Activated T-helper 1 cell treated with Interleukin-2 at 50 U/mL for 16 hours (primary cell): ENCODE results near the gene ZNF23.

Experiments used
- DNase-seq: peaks from one replicate; pipeline ENCODE4 v3.0.0-alpha.2; 2020; ENCODE audit warnings: low read depth

ZNF23 gene

DNA sequence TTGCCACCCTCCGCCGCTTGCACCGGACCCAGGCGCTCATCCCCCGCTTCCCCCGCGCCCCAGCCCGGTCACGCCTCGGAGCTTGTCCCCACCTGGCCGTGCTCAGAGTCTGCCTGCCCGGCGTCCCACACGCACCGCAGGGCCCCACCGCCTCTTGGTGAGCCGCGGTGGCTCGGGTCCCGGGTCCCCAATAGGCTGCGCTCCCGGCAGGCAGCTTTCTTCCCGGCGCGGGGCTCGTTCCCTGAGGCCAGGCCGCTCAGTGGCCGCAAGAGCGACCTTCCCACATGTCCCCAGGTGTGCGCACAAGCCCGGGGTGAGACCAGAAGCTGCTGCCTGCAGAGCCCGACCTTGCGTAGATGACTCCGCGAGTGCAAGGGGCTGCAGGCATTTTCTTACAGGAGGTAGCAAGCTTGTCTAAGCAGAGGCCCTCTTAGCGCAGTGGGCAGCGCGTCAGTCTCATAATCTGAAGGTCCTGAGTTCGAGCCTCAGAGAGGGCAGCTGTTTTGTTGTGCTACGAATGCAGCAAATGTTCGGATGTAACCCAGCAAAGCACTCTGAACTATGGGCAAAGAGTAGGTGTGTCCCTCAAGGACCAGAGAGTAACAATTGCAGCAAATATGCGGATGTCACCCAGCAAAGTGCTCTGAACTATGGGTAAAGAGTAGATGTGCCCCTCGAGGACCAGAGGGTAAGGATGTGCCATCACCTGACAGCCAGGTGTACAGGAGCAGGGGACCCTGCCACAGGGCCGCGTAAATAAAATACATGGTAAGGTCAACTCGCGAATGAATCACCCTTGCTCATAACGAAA, 35.8 kb downstream of the ZNF23 start:
- no peak for DNase-seq

DNA sequence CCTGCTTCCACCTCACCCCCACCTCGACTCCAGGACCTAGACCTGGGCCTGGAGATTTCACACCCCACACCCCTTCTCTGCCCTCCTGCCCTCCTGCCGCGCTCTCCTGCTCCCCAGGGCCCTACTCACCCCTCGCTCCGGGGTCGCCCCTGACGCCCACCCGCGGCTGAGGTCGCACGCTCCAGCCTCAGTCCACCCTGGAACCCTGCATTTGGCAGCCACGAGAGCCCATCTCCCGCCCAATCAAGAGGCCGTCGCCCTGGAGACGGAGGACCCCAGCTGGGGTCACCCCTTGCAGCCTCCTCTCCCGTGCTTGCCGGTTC, 36.3 kb downstream of the ZNF23 start:
- no peak for DNase-seq

DNA sequence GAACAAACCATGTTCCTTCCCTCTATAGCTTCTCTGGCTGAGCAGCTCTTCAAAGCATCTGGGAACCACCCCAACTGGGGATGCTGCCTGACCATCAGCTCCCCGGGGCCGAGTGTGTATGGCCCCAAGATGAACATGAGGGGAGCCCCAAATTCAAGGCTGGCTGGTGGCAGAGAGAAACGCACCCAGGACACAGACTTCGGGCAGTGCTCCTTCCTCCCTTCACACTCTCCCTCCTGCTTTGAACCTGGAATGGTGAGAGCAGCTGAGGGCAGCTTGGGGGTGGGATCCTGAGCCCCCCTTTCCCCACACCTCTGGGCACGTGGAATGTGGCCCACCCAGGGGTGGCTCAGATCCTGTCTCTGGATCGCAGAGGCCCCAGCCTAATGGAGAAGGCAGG, 37.4 kb downstream of the ZNF23 start:
- DNase-seq = no peak

DNA sequence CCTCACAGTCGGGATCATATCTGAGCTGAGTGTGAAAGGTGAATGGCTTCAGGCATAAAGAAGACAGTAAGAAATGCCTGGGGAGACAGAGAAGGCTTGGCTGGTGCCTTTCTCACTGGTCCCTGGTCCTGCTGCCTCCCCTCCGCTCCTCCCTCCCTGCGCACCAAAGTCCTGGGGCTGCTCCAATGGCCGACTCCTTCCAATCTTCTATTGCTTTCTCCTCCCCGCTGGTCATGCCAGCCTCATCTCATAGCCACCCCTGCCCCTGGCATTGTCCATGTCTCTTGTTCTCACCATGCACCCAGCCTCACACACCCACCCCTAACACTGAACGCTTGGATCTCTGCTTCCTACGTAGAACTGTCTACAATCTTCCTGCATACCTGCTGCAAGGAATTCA, 38.2 kb downstream of the ZNF23 start:
- no peak for DNase-seq

DNA sequence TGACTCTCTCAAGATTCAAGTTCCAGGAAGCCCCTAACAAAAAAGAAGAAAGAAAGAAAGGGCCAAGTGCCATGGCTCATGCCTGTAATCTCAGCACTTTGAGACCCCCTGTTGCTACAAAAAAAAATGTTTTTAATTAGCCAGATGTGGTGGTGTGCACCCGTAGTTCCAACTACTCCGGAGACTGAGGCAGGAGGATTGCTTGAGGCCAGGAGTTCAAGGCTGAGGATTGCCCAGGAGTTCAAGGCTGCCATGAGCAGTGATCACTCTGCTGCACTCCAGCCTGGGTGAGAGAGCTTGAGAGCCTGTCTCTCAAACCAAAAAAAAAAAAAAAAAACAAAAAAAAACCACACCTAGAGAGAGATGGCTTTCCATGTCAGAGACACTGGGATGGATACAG, 39.0 kb downstream of the ZNF23 start:
- no peak for DNase-seq

DNA sequence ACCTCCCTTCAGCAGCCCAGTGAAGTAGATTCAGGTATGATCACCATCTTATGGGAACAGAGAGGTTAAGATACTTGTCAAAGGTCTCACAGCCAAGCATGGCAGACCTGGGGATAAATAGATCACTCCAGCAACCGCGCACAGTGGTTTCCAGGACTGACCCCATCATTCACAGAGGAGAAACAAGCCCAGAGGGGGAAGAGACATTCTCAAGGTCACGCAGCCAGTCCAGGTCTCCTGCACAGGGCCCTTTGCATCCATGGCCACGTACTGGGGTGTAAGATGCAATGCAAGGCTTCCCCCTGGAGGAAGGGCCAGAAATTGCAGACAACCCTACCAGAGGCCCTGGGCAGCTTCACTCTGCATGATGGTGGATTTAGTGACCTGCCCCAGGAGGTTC, 40.1 kb downstream of the ZNF23 start:
- DNase-seq = no peak

DNA sequence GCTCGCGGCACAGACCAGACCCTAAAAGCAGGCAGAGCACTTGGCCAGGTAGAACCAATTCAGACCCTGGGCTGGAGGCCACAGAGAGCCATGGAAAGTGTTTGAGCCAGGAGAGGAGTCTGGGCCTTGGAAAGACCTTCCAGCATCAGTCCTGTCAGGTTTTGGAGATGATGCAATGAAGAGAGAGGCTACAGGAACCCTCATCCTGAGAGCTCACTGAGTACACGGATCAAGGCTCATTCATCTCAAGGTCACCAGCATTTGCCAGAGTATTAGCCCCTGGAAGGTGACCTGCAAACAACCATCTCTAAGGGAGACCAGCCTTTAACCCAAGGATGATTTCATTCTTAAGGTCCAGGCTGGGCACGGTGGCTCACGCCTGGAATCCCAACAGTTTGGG, 48.0 kb downstream of the ZNF23 start:
- no peak for DNase-seq

DNA sequence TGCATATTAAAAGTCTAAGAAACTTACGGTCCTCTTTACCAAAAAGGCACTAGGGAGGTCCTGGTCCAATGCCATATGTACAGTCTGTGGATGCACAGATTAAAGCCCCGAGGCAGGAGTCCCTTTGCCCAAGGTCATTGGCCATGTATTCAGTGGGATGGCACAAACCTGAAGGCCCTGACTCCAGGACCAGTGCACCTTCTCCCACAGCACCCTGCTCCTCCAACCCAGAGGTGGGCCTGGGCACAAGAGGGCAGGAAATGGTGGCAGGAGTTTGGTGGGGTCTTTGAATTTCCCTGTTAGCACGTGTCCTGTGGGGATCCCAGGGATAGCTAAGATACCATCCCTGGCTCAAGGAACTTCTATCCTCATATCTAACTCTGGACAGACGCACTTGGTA, 48.7 kb downstream of the ZNF23 start:
- no peak for DNase-seq

DNA sequence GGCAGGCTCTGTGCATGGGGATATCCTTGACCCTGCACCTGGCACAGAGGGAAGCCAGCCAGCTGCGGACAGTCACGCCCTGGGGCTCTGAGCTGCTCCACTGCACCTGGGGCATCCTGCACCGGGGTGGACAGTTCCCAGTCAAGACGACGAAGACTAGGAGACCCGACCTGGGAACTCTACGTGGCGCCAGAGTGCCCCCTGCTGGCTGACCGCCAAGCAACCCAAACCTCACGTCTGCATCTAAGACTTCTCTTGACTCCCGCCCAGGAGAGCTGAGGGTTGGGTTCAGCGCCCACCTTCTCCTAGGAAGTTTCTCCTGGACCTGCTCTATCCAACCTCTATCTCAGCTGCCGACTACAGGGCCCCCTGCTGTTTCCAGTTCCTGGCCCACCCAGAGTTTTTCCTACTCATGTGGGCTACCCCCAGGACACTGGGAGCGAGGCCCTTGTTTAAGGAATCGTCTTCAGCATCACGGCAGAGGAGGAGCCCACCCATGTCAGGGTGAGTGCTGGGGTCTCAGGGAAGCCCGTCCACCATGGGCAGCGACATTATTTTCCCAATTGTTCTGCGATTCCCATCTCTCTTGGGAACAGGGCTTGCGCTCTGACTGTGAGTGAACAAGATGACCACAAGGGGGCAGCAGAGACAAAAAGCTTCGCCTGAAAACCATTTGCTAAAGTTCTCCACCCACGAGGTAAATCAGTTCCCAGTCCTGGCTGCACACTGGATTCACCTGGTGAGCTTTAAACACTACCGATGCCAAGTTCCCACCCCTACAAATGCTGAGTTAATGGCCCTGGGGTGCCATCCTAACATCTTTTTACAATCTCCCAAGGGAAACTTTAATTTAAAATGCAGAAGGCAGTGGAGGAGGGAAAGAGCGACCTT, 49.5 kb downstream of the ZNF23 start:
- DNase-seq = peak; percentile 35

DNA sequence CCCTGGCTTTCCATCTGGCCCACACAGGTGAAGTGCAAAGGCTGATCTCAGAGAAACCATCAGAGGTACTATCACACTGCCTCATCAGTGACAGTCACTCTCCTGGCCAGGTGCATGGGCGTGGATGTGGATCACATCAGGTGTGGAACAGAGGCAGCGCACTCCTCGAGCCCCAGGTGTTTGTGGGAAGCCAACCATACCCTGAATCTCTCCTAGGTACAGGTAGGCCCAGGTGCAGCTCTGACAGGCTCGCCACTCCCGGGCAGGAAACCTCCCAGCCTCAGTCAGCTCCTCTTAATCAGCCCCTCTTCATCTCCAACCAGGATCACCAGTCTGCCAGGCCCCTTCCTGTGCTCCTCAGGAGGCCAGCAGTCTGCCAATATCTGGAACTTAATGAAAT, 51.9 kb downstream of the ZNF23 start:
- no peak for DNase-seq

DNA sequence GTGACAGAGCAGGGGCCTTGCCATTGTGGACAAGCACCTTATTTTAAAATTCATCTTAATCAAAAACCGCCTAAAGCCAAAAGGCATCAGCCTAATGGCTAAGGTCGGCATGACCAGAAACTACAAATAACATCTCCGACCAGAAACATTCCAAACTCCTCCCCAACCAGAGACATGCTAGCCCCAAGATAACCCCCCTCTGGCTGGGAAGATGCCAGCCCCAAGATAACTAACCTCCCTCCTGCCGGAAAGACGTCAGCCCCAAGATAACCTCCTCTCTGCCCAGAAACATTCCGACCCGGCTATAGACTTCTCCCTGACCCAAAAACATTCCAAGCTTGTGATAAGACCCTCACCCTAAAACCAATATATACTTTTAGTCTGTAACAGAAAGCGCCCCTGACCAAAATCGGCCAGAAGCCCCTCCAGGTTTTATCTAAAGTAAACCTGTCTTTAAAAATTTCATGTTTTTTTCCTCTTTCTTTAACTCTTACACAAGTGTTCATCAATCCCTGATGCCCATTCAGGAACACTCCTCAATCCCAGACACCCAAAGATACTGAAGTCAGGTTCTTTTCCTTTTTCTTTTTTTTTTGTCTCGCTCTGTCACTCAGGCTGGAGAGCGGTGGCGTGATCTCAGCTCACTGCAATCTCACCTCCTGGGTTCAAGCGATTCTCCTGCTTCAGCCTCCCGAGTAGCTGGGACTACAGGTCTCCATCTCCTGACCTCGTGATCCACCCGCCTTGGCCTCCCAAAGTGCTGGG, 52.9 kb downstream of the ZNF23 start:
- DNase-seq = no peak

DNA sequence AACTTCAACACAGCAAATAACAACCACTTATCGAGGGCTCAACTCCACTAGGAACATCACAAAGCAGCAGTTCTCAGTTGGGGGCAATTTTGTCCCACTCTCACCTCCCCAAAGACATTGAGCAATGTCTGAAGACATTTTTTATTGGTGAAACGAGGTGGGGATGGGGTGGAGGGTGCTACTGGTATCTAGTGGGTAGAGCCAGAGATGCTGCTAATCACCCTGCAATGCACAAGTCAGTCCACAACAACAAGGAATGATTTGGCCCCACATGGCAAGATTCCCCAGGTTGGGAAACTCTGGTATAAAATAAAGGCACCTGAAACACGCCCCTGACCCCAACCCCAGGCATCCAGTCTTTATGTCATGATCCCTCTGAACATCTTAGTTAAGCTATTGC, 53.5 kb downstream of the ZNF23 start:
- no peak for DNase-seq

DNA sequence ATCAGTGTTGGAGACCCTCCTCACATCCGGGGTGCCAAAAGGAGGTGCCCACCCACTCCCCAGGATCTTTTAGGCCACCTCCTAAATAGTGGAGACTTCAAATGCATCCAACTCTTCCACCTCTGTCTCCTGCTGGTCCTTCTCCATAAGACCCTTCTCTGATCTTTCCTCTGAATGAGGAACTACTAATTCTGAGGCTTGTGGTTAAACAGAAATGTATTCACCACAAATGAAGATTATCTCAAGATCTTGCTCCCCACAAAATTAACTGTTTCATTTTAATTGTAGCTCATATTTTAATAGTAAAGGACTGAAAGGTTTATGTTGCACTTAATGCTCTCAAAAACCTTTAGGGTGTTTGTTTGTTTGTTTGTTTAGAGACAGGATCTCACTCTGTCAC, 54.3 kb downstream of the ZNF23 start:
- no peak for DNase-seq

DNA sequence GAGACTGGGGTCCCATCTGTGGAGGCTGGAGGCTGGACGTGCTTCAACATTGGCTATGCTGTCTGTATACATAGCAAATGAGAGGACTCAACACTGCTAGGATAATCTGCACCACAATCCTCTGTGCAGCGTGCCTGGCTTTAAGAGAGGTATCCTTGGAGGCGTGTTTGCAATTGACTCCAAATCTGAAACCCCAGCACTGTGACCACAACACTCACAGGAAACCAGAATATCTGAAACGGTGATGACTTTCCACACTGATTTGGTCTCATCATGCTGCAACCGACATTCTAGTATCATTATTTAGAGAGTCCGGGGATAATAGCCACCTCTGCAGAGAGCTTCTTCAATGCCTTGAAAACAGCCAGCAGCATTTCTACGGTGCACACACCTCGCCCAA, 55.3 kb downstream of the ZNF23 start:
- DNase-seq = no peak

DNA sequence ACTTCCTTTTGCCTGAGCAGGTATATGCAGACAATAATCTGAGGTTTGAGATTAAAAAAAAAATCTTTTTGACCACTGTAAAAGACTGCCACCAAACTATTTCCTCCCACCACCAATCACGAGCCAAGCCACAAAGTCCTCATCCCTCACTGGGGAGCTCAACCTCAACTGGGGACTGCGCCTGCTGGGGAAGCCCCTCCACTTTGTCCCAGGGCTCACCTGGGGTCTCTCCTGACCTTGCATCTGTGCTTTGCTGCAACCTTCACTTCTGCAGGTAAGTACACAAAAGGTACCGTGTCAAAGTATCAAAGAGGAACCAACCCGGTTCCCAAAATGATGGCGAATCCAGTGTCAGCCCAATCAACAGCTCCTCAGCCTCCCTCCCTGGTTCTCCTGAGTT, 55.7 kb downstream of the ZNF23 start:
- DNase-seq = no peak

DNA sequence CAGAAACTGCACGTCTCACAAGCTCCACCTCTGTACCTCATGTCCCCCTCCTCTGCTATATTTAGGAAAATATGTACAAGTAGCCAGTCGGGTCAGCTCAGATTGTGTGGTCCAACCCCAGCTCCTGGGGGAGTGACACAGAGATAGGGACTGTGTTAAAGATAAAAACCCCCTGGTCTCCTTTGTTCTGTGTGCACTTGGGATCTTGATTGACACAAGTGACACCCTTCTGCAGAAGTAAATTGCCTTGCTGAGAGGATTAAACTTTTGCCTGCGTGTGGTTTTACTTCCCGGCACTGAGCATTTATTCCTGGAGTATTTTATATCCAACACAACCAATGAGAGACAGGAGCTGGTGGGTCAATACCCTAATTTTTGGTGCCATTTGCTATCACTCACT, 57.7 kb downstream of the ZNF23 start:
- DNase-seq = no peak

DNA sequence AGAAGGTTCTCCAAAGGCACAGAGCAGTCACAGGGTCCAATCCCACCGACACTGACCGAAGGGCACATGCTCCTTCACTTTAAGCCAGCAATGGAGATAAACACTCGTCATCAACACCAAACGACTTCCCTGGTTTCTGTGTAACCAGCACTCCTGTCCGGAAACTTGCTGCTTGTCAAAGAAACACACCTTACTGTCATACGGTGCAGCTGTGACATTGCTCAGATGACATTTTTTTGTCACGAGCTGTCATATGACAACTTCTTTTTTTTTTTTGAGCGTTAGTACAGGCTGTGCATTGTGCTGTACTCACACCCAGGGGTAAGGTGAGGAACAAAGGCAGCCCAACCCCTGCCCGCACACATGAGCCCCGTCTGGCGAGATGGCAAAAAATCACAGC, 59.4 kb downstream of the ZNF23 start:
- no peak for DNase-seq

DNA sequence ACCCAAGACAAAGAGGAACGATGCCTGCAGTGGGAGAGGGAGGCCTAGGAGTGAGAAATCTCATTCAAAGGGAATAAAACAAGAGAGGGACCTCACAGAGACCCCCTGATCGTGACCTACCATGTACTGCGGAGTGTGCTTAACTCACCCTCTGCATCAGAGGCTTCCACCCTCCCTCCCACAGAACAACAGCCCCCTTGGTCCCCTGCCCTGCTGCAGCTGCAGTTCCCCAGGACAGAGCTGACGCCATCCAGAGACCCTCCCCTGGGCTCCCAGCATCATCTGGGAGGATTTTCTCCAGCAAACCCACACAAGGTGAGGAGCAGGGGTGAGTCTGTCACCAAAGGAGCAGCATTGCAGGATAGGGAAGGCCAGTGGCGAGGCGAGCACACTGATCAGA, 60.0 kb downstream of the ZNF23 start:
- DNase-seq = no peak

DNA sequence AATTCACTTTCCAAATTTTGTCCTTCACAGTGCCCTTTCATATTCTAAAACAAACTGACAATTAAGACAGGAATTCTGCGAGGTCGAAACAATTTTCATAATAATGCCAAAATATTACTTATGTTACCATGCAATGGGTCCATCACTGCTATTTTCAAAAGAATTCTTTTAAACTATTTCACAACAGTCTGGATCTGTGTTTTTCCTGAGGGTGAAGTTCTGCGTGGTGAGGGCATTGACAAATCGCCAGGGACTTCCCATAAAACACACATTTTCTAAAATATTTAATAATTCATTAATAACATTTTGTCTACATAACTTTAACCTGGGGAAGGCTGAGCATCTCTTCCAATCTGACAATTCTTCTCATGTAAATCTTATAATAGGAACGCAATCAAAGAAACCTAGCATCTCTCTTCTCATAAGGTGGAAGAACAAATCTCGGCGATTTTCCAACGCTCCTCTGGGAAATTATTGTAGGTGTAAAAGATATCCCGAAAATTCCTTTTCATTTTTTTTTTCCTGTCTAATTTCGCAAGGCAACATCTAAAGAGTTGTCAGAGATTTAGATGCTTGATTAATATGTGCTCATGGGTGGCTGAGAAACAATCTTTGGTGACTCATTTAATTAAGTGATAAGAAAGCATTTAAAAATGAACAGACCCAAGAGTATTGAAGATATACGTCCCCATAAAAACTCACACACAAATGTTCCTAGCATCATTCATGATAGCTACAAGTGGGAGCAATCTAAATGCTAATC, 62.1 kb downstream of the ZNF23 start:
- no peak for DNase-seq
